BE2C (cell line): Measurements from ENCODE around the gene INHBC. TPM values are rescaled to one million over a fixed set of nuclear protein-coding genes. Genes with fewer than 3 reads are reported as not detected.

Experiments used
- DNase-seq: peaks from one replicate; pipeline ENCODE4 v3.0.0-alpha.2; 2020
- H3K27me3 ChIP-seq: fragments of 250-450 bp; sonication (Bioruptor Pico); 2 replicates; pipeline ENCODE4 v1.5.1; 2020; ENCODE audit warnings: mild to moderate bottlenecking
- H3K36me3 ChIP-seq: fragments of 250-450 bp; sonication (Bioruptor Pico); 2 replicates; pipeline ENCODE4 v1.5.1; 2020; ENCODE audit warnings: mild to moderate bottlenecking
- H3K4me1 ChIP-seq: fragments of 250-450 bp; sonication (Bioruptor Pico); 2 replicates; pipeline ENCODE4 v1.5.1; 2020
- H3K4me3 ChIP-seq: 2 replicates; pipeline ENCODE4 v1.5.1; 2011; ENCODE audit warnings: low read depth, low read length
- H3K9me3 ChIP-seq: fragments of 250-450 bp; sonication (Bioruptor Pico); 2 replicates; pipeline ENCODE4 v1.5.1; 2020
- CTCF ChIP-seq: IDR thresholded peaks from 2 replicates; pipeline ENCODE4 v1.5.1; 2012; ENCODE audit warnings: mild to moderate bottlenecking, low read depth, low read length
- polyA plus RNA-seq: library from polyadenylated mRNA; unstranded; fragments of >200 nt; gene quantifications from one replicate; pipeline ENCODE4 v1.2.1, GENCODE V29; 2012; ENCODE audit warnings: low read depth, missing spikeins; ENCODE audit not compliant: insufficient read length, insufficient read depth

Gene INHBC
- polyA plus RNA-seq: not detected

GRCh38 chr12:57434517-57435223 lies at the start of gene INHBC:
TSS of gene INHBC (plus strand) at chr12:57434784. CDS start at chr12:57434887, 103 bp downstream.
- H3K36me3 ChIP-seq: no peaks in the 10 kb centered on the region
- H3K4me3 ChIP-seq: no peak within 1 kb of the TSS
- no peaks in the 10 kb centered on the region for H3K4me1 ChIP-seq
- H3K27me3 ChIP-seq: no peaks in the 10 kb centered on the region
- H3K9me3 ChIP-seq: no peaks in the 10 kb centered on the region
- no peak for DNase-seq
- no peak for TF ChIP-seq CTCF

- Histone ChIP-seq H3K27me3 (no peaks in the 10 kb centered on the region), H3K4me3 (no peak overlapping the region), H3K9me3 (no peaks in the 10 kb centered on the region), H3K4me1 (no peaks in the 10 kb centered on the region), H3K36me3 (peaks cover 4% of the 10 kb centered on the region; the same call in 1 of the 2 replicates)
- DNase-seq: no peak
- TF ChIP-seq CTCF: no peak
These were observed 49.0 kb upstream of the INHBC start for GRCh38 chr12:57385586-57385985.

- Histone ChIP-seq H3K9me3 (no peaks in the 10 kb centered on the region), H3K4me1 (no peaks in the 10 kb centered on the region), H3K36me3 (peaks cover 4% of the 10 kb centered on the region; the same call in 1 of the 2 replicates), H3K4me3 (no peak overlapping the region), H3K27me3 (no peaks in the 10 kb centered on the region)
- TF ChIP-seq CTCF: no peak
- no peak for DNase-seq
These were observed 48.3 kb upstream of the INHBC start for GRCh38 chr12:57386187-57386720.

GRCh38 chr12:57388425-57388824 lies 46.2 kb upstream of the INHBC start:
- no peaks in the 10 kb centered on the region for H3K9me3 ChIP-seq
- H3K4me3 ChIP-seq: no peak overlapping the region
- TF ChIP-seq CTCF: no peak
- no peaks in the 10 kb centered on the region for H3K4me1 ChIP-seq
- no peak for DNase-seq
- H3K27me3 ChIP-seq: no peaks in the 10 kb centered on the region
- peaks cover 5% of the 10 kb centered on the region for H3K36me3 ChIP-seq

GRCh38 chr12:57389033-57389432 lies 45.6 kb upstream of the INHBC start:
- no peak overlapping the region for H3K4me3 ChIP-seq
- H3K9me3 ChIP-seq: no peaks in the 10 kb centered on the region
- TF ChIP-seq CTCF: no peak
- H3K27me3 ChIP-seq: no peaks in the 10 kb centered on the region
- H3K4me1 ChIP-seq: no peaks in the 10 kb centered on the region
- DNase-seq: no peak
- H3K36me3 ChIP-seq: peaks cover 10% of the 10 kb centered on the region

GRCh38 chr12:57390174-57390573 lies 44.4 kb upstream of the INHBC start:
- TF ChIP-seq CTCF: no peak
- Histone ChIP-seq H3K9me3 (no peaks in the 10 kb centered on the region), H3K27me3 (no peaks in the 10 kb centered on the region), H3K4me3 (no peak overlapping the region), H3K36me3 (peaks cover 14% of the 10 kb centered on the region), H3K4me1 (no peaks in the 10 kb centered on the region)
- DNase-seq: no peak
